ENCODE measurements around the gene KRTAP2-1. TPM values are rescaled to one million over a fixed set of nuclear protein-coding genes. Genes with fewer than 3 reads are reported as not detected.
A peak's percentile ranks its signal among the peaks of the same experiment; 100 is the strongest.
"Not testable (repeated sequence)": the region's sequence is repeated elsewhere in the genome, so short reads cannot be mapped to it uniquely, and the experiment has no call there.

Gene KRTAP2-1
- total RNA-seq, 1 donor = not detected

- Histone ChIP-seq H3K79me2 (ENCODE audit: insufficient read depth, low read length) (peaks cover 5% of the 10 kb centered on the region), H3K27me3 (ENCODE audit: insufficient read depth, low read length) (no peaks in the 10 kb centered on the region), H3K9me3 (ENCODE audit: low read depth, low read length) (no peaks in the 10 kb centered on the region), H2AFZ (ENCODE audit: low read length) (no peak overlapping the region), H3K36me3 (ENCODE audit: insufficient read depth, low read length) (no peaks in the 10 kb centered on the region), H3K27ac (ENCODE audit: low read depth, low read length) (no peak overlapping the region), H3K4me1 (ENCODE audit: insufficient read depth, low read length) (peaks cover 42% of the 10 kb centered on the region), H3K4me2 (ENCODE audit: insufficient read depth, low read length) (no peak overlapping the region), H4K20me1 (ENCODE audit: insufficient read depth, low read length) (no peaks in the 10 kb centered on the region), H3K4me3 (ENCODE audit: insufficient read depth, low read length) (no peak overlapping the region)
- TF ChIP-seq, protein P1, sequence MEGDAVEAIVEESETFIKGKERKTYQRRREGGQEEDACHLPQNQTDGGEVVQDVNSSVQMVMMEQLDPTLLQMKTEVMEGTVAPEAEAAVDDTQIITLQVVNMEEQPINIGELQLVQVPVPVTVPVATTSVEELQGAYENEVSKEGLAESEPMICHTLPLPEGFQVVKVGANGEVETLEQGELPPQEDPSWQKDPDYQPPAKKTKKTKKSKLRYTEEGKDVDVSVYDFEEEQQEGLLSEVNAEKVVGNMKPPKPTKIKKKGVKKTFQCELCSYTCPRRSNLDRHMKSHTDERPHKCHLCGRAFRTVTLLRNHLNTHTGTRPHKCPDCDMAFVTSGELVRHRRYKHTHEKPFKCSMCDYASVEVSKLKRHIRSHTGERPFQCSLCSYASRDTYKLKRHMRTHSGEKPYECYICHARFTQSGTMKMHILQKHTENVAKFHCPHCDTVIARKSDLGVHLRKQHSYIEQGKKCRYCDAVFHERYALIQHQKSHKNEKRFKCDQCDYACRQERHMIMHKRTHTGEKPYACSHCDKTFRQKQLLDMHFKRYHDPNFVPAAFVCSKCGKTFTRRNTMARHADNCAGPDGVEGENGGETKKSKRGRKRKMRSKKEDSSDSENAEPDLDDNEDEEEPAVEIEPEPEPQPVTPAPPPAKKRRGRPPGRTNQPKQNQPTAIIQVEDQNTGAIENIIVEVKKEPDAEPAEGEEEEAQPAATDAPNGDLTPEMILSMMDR (IDR thresholded peaks at IDR 0.05; ENCODE audit: extremely low read depth, low read depth, low read length) = no peak
- no peak for DNase-seq (ENCODE audit: insufficient read length, low spot score, missing footprints)
Observed at GRCh38 chr17:41037853-41038350, 9.2 kb downstream of the KRTAP2-1 start.

DNA sequence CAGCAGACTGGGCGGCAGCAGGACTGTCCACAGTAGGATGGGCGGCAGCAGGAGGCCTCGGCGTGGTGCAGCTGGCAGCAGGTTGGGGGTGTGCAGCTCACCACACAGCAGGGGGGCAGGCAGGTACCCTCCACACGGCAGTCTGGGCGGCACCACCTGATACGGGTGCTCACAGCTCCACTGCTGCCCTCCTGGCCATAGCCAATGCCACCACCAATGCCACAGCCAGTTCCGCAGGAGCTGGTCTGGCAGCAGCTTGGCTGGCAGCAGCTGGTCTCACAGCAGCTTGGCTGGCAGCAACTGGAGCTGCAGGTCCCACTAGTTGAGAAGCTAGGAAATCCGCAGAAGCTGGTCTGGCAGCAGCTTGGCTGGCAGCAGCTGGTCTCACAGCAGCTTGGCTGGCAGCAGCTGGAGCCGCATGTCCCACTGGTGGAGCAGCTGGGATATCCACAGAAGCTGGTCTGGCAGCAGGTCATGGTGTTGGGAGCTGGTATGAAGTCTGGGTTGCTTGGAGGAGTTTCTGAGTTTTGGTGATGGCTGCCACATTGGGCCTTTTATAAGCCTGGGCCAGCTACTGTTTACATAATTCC is 12.7 kb downstream of the KRTAP2-1 start, which contains the start of gene KRTAP1-3:
TSS of gene KRTAP1-3 (minus strand) at position 529 of the 590 bp plus-strand sequence. CDS start at position 476, 53 bp downstream.
- H3K4me3 ChIP-seq (ENCODE audit: insufficient read depth, low read length); H4K20me1 ChIP-seq (ENCODE audit: insufficient read depth, low read length); H3K27ac ChIP-seq (ENCODE audit: low read depth, low read length); H3K4me2 ChIP-seq (ENCODE audit: insufficient read depth, low read length); H3K27me3 ChIP-seq (ENCODE audit: insufficient read depth, low read length); H3K36me3 ChIP-seq (ENCODE audit: insufficient read depth, low read length); H3K9me3 ChIP-seq (ENCODE audit: low read depth, low read length); H3K79me2 ChIP-seq (ENCODE audit: insufficient read depth, low read length): not testable (repeated sequence)
- Histone ChIP-seq H2AFZ (ENCODE audit: low read length) (peak within 1 kb of the TSS; percentile 32), H3K4me1 (ENCODE audit: insufficient read depth, low read length) (peaks cover 16% of the 10 kb centered on the region)
- DNase-seq (ENCODE audit: insufficient read length, low spot score, missing footprints) = peak; percentile 45

DNA sequence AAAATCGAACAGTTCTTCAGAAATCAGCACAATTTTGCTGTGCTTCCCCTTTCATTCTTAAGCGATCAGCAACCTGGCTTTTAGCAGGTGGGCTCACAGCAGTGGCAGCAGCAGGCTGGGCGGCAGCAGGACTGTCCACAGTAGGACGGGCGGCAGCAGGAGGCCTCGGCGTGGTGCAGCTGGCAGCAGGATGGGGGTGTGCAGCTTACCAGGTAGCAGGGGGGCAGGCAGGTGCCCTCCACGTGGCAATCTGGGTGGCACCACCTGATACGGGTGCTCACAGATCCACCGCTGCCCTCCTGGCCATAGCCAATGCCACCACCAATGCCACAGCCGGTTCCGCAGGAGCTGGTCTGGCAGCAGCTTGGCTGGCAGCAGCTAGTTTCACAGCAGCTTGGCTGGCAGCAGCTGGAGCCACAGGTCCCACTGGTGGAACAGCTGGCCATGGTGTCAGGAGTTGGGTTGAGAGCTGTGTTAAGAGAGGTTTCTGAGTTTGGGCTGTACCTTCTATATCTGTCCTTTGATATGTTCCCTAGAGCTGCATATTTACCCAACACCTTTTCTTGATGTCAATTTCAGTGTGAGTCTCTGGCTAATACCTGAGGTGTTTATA is 17.4 kb downstream of the KRTAP2-1 start, which contains the start of gene KRTAP1-4:
TSS of gene KRTAP1-4 (minus strand) at position 563 of the 613 bp plus-strand sequence. CDS start at position 446, 117 bp downstream.
- no peak for DNase-seq (ENCODE audit: insufficient read length, low spot score, missing footprints)
- H3K79me2 ChIP-seq (ENCODE audit: insufficient read depth, low read length) = no peaks in the 10 kb centered on the region
- H3K27me3 ChIP-seq (ENCODE audit: insufficient read depth, low read length) = no peaks in the 10 kb centered on the region
- H3K4me3 ChIP-seq (ENCODE audit: insufficient read depth, low read length) = no peak within 1 kb of the TSS
- no peaks in the 10 kb centered on the region for H3K9me3 ChIP-seq (ENCODE audit: low read depth, low read length)
- TF ChIP-seq, protein P1 (IDR thresholded peaks at IDR 0.05; ENCODE audit: extremely low read depth, low read depth, low read length) = no peak
- H3K27ac ChIP-seq (ENCODE audit: low read depth, low read length) = no peak within 1 kb of the TSS
- H3K4me2 ChIP-seq (ENCODE audit: insufficient read depth, low read length) = no peak within 1 kb of the TSS
- H3K36me3 ChIP-seq (ENCODE audit: insufficient read depth, low read length) = no peaks in the 10 kb centered on the region
- no peak within 1 kb of the TSS for H2AFZ ChIP-seq (ENCODE audit: low read length)
- peaks cover 30% of the 10 kb centered on the region for H3K4me1 ChIP-seq (ENCODE audit: insufficient read depth, low read length)
- H4K20me1 ChIP-seq (ENCODE audit: insufficient read depth, low read length) = no peaks in the 10 kb centered on the region

DNA sequence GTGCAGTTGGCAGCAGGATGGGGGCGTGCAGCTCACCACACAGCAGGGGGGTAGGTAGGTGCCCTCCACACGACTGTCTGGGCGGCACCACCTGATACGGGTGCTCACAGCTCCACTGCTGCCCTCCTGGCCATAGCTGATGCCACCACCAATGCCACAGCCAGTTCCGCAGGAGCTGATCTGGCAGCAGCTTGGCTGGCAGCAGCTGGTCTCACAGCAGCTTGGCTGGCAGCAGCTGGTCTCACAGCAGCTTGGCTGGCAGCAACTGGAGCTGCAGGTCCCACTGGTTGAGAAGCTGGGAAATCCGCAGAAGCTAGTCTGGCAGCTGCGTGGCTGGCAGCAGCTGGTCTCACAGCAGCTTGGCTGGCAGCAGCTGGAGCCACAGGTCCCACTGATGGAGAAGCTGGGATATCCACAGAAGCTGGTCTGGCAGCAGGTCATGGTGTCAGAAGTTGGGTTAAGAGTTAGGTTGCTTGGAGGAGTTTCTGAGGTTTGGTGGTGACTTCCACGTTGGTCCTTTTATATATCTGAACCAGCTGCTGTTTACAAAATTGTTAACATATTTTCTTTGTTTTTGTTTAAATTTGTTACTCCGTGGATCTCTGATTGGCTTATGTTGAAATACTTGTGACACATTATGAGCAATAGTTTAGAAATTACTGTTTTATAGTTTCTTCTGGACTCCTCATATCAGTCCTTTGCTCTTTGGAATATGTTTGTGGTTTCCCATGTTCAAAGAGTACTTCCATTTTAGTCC is 20.2 kb downstream of the KRTAP2-1 start, which contains the start of gene KRTAP1-5:
TSS of gene KRTAP1-5 (minus strand) at position 494 of the 757 bp plus-strand sequence. CDS start at position 441, 53 bp downstream.
- peak within 1 kb of the TSS; percentile 54 for H3K4me3 ChIP-seq (ENCODE audit: insufficient read depth, low read length)
- peak within 1 kb of the TSS; percentile 36 for H2AFZ ChIP-seq (ENCODE audit: low read length)
- H3K4me2 ChIP-seq (ENCODE audit: insufficient read depth, low read length) = peak within 1 kb of the TSS; percentile 67

More for the DNA sequence above, 20.2 kb downstream of the KRTAP2-1 start, which contains the start of gene KRTAP1-5:
- Histone ChIP-seq H3K27ac (ENCODE audit: low read depth, low read length) (peak within 1 kb of the TSS; percentile 59), H3K4me1 (ENCODE audit: insufficient read depth, low read length) (peaks cover 36% of the 10 kb centered on the region), H4K20me1 (ENCODE audit: insufficient read depth, low read length) (no peaks in the 10 kb centered on the region), H3K36me3 (ENCODE audit: insufficient read depth, low read length) (no peaks in the 10 kb centered on the region), H3K79me2 (ENCODE audit: insufficient read depth, low read length) (no peaks in the 10 kb centered on the region), H3K9me3 (ENCODE audit: low read depth, low read length) (no peaks in the 10 kb centered on the region), H3K27me3 (ENCODE audit: insufficient read depth, low read length) (no peaks in the 10 kb centered on the region)
- TF ChIP-seq, protein P1 (IDR thresholded peaks at IDR 0.05; ENCODE audit: extremely low read depth, low read depth, low read length) = no peak
- DNase-seq (ENCODE audit: insufficient read length, low spot score, missing footprints) = peak; percentile 89
